ENCODE results near the gene SLC35G6. TPM values are rescaled to one million over a fixed set of nuclear protein-coding genes. Genes with fewer than 3 reads are reported as not detected.

Gene SLC35G6
- total and polyA plus RNA-seq, 2 of the 13 experiments (the other 11 are each of a cell fraction or from before 2014, with no cell fraction given) = 0.07 TPM; not detected in 1

GRCh38 chr17:7436556-7437368, 44.5 kb upstream of the SLC35G6 start (continued):
- TF ChIP-seq ZNF770 (CRISPR knock-in tag; IDR thresholded peaks at IDR 0.05) (peak; percentile 50; the same call in 1 of the 2 replicates), XRCC5 (optimal IDR thresholded peaks at IDR 0.05; ENCODE audit: low read length) (peak; percentile 76), SALL1 (CRISPR knock-in tag; IDR thresholded peaks at IDR 0.05) (0 out of 2 replicates have a peak, but pooled peaks have one; percentile 50), POGK (CRISPR knock-in tag; conservative IDR thresholded peaks at IDR 0.05) (peak; percentile 55; the same call in 1 of the 2 replicates), JDP2 (CRISPR knock-in tag; IDR thresholded peaks at IDR 0.05; ENCODE audit: borderline replicate concordance) (no peak), CREM (IDR thresholded peaks at IDR 0.05) (no peak), CREM (CRISPR knock-in tag; IDR thresholded peaks at IDR 0.05) (no peak), ZNF687 (CRISPR knock-in tag; IDR thresholded peaks at IDR 0.05) (peak; percentile 82), CTCF (CRISPR knock-in tag; IDR thresholded peaks at IDR 0.05) (peak; percentile 81), ZSCAN25 (CRISPR knock-in tag; IDR thresholded peaks at IDR 0.05) (no peak), MXI1 (IDR thresholded peaks at IDR 0.05; ENCODE audit: borderline replicate concordance, low read depth, low read length) (peak; percentile 58; the same call in 1 of the 3 replicates), MED1 (CRISPR knock-in tag; IDR thresholded peaks at IDR 0.05) (peak; percentile 33; the same call in 1 of the 2 replicates), ELK4 (CRISPR knock-in tag; IDR thresholded peaks at IDR 0.05; ENCODE audit: borderline replicate concordance) (no peak), HHEX (CRISPR knock-in tag; IDR thresholded peaks at IDR 0.05) (no peak), ARNT2 (CRISPR knock-in tag; IDR thresholded peaks at IDR 0.05; ENCODE audit: low read depth) (0 out of 2 replicates have a peak, but pooled peaks have one; percentile 32), ZBTB25 (CRISPR knock-in tag; IDR thresholded peaks at IDR 0.05) (no peak)

Data from HepG2 (cell line).